ENCODE results near the gene SNRPA.
"Not testable (repeated sequence)": the region's sequence is repeated elsewhere in the genome, so short reads cannot be mapped to it uniquely, and the experiment has no call there.

The SNRPA gene

GRCh38 chr19:40747536-40747935 is 3.5 kb upstream of the SNRPA start:
- DNase-seq: no peak

DNA sequence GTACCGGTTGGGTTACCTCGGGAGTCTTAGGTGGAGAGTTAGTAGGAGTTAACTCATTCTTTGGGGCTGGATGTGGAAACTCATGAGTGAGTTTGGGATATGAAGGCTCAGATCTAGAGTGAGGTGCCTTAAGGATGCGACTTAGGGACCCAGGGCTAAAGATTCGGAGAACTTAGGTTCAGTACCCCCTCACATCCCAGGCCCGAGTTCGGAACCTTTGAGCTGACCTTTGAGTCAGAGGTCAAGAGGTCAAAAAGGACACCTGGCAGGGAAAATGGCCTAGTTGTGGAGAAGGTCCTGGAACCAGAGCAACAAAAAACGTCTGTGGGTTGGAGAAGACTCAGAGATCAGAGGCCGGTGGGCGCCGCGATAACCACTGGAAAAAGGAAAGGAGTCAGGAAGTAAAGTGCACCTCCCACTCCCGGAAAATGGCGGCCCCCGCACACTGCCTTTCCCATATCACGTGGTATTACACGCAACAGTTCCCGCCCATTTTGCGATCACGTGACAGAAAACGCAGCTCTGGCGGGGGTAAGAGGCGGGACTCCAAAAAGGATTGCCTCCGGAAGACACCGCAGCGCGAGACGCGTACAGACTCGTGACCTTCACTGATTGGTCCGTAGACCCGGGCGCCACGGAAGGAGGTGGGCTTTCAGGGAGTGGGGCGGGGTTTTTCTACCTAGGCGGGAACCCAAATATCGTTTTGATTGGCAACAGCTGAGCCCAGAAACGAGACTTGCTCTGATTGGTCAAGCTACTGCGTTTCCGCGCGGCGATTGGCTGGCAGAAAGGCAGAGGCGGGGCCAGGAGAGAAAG is 737 bp upstream of the SNRPA start, which contains the start of gene ACTMAP:
ACTMAP (minus strand) TSS at position 420 of the 816 bp plus-strand sequence. CDS start 674 bp downstream, outside the sequence.
- DNase-seq: peak; percentile 100

DNA sequence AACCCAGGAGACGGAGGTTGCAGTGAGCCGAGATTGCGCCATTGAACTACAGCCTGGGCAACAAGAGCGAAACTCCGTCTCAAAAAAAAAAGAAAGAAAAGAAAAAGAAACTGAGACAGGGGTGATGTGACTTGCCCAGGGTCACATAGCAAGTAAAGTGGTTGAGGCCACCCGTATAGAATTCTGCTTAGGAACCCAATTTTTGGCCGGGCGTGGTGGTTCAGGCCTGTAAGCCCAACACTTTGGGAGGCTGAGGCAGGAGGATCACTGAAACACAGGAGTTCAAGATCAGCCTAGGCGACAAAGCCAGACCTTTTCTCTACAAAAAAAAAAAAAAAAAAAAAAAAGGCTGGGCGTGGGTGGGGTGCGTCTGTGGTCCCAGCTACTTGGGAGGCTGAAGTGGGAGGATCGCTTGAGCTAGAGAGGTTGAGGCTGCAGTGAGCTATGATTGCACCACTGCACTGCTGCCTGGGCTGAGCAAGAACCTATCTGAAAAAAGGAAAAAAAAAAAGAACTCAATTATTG is 1.3 kb downstream of the SNRPA start:
- DNase-seq: no peak

- DNase-seq: no peak
Measured at GRCh38 chr19:40754611-40755247, 3.7 kb downstream of the SNRPA start.

GRCh38 chr19:40755248-40755624 is 4.2 kb downstream of the SNRPA start:
- DNase-seq: no peak

- DNase-seq: no peak
Measured at GRCh38 chr19:40755791-40756190, 4.8 kb downstream of the SNRPA start.

- no peak for DNase-seq
Measured at GRCh38 chr19:40756502-40757110, 5.6 kb downstream of the SNRPA start.

DNA sequence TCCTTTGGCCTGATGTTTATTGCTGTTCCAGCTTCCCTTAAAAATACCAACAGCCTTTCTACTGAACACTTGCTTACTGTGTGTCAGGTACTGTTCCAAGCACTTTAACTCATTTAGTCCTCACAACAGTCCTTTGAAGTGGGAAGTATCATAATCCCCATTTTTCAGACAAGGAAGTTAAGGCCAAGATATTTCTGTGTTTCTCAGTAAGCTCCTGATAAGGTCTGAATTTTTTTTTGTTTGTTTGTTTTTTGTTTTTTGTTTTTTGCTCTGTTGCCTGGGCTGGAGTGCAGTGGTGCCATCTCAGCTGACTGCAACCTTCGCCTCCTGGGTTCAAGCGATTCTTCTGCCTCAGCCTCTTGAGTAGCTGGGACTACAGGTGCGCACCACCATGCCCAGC is 7.5 kb downstream of the SNRPA start:
- no peak for DNase-seq

DNA sequence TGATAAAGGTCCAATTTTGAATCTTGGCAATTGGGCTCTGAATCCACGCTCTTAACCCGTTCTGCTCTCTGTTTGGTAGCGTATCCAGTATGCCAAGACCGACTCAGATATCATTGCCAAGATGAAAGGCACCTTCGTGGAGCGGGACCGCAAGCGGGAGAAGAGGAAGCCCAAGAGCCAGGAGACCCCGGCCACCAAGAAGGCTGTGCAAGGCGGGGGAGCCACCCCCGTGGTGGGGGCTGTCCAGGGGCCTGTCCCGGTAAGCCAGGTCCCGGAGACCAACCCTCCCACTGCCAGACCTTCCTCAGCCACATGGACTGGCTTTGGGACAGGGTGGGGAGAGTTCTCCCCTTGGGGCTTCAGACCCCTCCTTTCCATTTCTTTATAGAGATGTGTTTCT is 8.3 kb downstream of the SNRPA start:
- DNase-seq: no peak

DNA sequence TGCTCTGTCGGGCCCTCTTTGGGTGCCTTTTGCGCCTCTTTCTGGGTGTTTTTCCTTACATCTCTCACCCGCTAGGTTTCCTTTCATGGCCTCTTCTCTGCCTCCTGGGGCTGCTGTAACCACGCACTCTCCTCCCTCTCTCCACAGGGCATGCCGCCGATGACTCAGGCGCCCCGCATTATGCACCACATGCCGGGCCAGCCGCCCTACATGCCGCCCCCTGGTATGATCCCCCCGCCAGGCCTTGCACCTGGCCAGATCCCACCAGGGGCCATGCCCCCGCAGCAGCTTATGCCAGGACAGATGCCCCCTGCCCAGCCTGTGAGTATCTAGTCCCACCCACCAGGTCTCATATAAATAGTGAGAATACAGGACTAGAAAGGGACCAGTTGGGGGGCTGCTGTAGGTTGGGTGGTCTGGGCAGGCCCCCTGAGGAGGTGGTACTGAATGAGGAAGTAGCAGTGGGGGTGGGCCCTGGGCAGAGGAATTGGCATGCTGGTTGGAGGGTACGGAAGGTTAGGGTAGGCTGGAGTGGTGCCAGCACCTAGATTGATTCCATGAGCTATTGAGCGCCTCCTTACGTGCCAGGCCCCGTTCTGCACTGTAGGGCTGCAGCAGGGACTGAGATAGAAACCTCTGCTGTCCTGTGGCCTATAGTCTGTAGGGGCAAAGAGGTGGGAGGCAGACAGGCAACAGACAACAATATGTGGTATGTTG is 11.9 kb downstream of the SNRPA start:
- DNase-seq: no peak

GRCh38 chr19:40763526-40763925 is 12.5 kb downstream of the SNRPA start:
- no peak for DNase-seq

DNA sequence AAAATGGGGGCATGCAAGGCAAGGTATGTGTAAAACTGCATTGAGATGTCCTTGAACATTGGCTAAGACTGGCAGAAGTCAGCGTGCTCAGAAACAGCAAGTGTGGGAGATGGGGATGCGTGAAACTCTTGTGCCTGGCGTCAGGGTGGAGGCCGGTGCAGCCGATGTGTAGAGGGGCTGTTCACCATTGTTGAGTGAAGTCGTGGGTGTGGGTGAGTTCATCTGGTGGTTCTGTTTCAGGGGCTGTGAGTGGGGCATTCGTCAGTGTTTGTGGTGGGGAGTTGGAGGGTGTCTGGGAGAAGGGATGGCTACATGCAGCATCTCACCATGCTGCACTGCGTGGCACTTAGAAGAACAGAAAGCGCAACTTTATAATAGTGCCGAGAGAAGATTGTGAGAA is 13.0 kb downstream of the SNRPA start:
- DNase-seq: no peak

DNA sequence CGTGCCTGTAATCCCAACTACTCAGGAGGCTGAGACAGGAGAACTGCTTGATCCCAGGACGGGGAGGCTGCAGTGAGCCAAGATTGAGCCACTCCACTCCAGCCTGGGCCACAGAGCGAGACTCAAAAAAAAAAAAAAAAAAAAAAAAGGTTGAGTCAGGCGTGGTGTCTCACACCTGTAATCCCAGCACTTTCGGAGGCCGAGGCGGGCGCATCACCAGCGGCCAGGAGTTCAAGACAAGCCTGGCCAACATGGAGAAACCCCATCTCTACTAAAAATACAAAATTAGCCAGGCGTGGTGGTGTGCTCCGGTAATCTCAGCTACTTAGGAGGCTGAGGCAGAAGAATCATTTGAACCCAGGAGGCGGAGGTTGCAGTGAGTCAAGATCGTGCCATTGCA is 15.4 kb downstream of the SNRPA start:
- DNase-seq: not testable (repeated sequence)

DNA sequence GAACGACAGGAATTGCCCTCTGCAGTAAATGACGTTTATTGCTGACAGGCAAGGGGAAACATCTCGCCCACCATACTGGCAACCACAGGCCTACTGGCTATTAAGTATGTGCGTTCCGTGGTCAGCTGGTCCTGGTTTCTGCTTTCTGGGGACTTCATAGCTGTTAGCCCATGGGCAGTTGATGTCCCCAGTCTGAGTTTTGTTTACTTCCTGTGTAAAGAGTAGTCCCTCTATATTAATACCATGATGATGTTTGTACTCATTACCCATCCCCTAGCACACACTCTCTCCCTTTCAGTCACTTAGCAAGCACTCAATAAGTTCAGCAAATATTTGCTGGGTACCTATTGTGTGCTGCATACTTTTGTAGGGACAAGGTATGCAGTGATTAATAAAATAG is 17.9 kb downstream of the SNRPA start:
- no peak for DNase-seq

DNA sequence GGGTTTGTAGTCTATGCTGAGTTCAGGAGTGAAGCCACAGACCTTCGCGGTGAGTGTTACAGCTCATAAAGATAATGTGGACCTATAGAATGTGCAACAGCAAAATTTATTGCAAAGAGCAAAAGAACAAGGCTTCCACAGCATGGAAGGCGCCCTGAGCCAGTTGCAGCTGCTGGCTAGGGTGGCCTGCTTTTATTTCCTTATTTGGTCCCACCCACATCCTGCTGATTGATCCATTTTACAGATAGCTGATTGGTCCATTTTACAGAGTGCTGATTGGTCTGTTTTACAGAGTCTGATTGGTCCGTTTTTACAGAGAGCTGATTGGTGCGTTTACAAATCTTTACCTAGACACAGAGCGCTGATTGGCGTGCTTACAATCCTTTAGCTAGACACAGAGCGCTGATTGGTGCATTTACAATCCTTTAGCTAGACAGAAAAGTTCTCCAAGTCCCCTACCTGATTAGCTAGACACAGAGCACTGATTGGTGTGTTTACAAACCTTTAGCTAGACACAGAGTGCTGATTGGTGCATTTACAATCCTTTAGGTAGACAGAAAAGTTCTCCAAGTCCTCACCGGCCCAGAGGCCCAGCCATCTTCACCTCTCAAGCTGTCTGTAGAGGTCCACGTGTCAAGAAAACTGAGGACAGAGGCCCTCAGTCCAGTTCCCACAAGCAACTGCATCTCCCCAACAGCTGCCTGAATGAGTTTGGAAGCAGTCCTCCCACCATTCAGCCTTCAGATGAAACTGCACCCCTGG is 20.3 kb downstream of the SNRPA start:
- not testable (repeated sequence) for DNase-seq

GRCh38 chr19:40774916-40775631 is 24.1 kb downstream of the SNRPA start, which contains the start of gene MIA:
Gene MIA, plus strand, starts transcription at chr19:40775521. Its CDS starts 22 bp downstream, at chr19:40775543.
- no peak for DNase-seq

DNA sequence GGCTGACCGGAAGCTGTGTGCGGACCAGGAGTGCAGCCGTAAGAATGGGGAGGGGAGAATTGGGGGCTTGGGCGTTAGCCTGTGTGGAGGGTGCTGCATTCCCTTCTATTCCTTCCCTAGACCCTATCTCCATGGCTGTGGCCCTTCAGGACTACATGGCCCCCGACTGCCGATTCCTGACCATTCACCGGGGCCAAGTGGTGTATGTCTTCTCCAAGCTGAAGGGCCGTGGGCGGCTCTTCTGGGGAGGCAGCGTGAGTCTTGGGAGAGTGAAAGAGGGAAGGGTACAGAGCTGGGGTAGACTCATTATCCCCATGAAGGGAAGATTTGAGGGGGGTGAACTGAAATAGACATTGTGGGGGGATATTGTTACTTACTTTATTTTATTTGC is 24.6 kb downstream of the SNRPA start:
- no peak for DNase-seq

- DNase-seq: no peak
Measured at GRCh38 chr19:40776364-40776763, 25.4 kb downstream of the SNRPA start.

DNA sequence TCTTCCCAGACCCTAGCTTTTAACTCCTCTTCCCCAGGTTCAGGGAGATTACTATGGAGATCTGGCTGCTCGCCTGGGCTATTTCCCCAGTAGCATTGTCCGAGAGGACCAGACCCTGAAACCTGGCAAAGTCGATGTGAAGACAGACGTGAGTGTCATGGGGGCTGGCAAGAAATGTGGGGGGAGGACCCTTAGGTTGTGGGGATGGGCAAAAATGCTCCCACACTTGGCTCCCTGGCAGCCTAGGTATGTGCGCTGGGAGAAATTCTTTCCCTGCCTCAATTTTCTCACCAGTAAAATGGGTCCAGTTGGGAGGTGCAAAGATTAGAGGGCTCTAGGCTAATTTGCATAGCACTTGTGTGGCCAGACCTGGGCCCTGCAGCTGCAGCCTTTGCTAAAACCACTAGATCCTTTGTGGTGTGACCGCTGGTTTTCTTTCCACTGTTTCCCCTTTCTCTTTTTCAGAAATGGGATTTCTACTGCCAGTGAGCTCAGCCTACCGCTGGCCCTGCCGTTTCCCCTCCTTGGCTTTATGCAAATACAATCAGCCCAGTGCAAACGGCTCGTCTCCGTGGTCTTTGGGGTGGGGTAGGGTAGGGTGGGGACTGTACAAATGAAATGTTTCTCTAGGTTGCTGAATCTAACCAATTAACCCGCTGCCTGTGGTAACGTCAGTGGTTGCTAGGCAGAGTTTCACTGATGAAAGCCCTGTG is 26.1 kb downstream of the SNRPA start:
- peak; percentile 85 to 90 for DNase-seq

DNA sequence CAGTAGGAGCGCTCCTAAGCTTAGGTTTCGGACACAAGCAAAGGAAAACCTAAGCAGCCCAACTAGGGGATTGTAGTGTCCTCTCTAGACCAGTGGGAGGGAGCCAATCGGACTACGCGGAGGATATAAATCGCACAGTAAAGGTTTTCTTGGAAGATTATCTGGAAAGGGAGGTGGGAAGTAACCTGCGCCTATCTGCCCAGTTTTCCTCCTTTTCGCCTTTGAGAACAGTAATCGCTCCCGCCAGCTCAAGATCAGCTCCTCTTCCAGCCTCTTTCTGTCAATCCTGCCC is 26.6 kb downstream of the SNRPA start:
- no peak for DNase-seq

All from NCI-H1930 (cell line).